NOMO-1 treated with DMSO at 0.1 percent for 48 hours (cell line): Measurements from ENCODE around the gene MYL6B.
"Not testable (repeated sequence)": the region's sequence is repeated elsewhere in the genome, so short reads cannot be mapped to it uniquely, and the experiment has no call there.

Experiments used
- DNase-seq: peaks from one replicate; lab custom pipeline; 2025; ENCODE audit not compliant: unreplicated experiment; lab: John Stamatoyannopoulos, UW

MYL6B gene

DNA sequence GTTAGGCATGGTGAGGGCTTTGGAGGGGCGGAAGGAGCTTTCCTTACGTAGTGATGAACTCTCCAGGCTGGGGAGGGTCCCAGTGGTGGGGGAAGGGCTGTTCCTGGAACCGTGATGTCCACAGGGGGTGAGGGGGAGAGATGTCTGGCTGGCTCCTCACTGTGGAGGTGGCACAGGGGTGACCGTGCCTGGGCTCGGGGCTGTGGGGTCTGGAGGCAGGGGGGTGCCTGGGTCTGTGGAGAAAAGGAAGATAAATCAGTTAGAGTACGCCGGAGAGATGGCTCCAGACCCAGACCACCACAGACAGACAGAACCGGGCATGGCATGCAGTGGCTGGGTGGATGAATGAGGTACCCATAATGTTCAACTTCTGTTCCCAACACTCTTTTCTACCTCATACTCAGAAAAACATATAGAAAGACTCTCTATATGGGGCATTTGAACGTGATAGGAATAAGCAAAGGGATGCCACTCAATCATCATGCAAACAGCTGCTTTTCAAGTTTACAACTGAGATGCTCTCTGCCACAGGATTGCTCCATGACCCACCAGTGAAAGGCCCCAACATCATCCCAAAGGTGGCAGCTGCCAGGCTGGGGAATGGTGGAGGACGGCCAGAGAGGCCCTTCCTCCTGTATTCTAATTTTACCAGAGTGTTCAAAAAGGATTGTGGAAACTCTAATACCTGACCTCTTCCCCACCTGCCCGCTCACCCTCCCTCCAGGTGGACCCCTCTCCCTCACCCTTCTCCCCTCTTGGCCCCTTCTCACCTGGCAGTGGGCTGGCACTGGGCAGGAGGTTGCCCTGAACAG, 11.4 kb downstream of the MYL6B start:
- DNase-seq, result no peak

DNA sequence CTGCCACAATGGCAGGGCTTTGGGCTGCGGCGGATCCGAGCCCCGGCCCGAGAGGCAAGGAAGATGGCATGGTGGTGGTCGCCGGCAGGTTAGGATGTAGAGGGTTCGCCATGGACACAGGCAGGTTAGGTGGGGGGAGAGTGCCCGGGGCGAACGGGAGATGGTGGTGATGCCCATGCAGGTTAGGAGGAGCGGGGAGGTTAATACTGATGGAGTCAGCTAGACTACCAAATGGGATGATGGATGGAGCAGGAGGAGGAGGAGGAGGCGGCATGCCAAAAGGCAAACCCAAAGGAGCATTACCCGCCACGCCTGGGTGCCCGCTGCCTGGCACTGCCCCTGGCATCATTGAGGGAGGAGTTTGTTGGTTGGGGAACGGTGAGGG, 11.9 kb downstream of the MYL6B start:
- no peak for DNase-seq

DNA sequence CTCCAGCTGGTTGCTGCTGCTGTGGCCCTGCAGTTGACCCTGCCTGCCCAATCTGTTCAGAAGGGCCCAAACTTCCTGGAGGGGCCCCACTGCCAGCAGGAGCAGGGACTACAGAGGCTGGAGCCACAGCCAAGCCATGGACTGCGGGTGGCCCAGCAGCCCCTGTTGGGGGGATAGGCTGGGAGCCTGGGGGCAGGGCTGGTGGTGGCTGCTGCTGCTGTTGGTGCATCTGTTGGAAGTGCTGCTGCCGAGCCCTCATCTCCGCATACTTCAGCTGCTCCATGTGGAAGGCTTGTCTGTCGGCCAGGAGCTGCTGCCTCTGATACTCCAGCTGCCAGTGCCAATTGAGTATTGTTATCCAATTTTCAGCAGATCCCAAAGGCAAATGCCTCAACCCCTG, 13.0 kb downstream of the MYL6B start:
- no peak for DNase-seq

DNA sequence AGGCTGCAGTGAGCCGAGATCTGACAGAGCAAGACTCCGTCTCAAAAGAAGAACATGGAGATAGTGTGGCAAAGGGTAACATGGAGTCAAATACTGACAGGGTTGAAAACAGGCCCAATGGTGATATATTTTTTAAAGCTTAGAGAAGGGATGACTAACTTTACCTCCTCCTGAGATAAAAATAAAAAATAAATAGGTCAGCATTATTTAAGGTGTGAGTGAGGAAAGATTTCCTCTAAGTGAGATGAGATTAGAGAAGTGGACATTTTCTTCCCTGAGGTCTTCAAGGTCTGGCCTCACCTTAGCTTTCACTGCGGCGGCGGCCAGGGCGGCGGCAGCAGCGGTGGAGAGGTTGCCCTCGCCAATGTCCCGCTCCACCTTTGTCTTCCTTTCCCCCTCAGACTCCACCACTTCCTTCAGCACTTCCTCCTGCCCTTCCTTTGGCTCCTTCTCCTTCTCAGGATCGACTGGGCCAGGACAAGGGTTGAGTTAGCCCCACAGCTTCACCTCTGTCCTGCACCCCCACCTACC, 16.9 kb downstream of the MYL6B start:
- no peak for DNase-seq

DNA sequence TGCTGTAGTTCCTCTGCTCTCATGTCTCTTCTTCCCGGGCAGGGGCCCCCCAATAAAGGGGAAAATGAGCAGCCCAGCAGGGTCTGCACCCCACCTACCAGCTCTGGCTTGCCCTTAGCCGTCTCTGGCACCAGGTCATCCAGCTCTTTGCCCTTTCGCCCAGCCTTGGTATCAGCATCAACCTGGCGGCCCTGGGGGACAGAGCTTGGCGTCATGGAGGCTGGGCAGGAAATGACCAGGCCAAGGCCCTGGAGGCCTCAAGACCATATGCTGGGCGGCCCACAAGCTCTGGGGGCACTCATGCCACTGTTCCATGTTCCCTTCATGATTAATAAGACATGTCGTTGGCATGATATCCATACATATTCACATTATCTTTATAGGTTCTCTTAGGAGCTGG, 20.5 kb downstream of the MYL6B start:
- DNase-seq, result no peak

DNA sequence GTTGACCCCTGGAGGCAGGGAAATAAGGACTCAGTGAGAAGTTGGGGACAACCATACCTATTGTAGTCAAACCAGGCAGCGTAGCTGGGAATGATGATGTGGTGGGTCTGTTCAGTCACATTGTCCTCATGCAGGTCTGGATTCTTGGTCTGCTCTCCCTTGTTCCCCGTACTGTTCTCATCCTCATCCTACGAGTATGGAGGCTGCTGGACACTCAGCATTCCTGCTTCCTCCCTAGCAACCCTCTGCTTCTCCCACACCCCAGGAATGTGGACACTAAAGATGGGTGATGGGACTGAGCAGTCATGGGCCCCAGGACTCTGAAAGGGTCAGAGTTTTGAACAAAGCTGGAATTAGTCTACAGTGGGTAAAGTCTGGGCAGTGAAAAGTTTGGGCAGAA, 26.0 kb downstream of the MYL6B start:
- no peak for DNase-seq

DNA sequence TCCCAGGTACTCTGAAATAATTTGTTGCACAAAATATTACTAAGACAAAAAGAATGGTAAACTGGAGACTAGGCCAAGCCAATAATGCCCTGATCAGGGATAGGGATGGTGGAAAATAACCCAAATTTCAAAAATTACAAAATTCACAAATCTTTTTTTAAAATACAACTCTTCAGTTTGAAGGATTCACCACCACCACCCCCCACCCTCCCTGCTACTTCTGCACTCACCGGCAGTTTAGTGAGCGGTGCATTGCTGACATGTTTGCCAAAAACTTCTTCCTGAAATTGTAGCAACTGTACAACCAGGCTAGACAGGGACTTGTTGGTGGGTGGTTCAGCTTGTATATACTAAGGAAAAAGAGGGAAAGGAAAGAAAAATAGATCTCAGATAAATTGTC, 34.6 kb downstream of the MYL6B start:
- DNase-seq, result no peak

DNA sequence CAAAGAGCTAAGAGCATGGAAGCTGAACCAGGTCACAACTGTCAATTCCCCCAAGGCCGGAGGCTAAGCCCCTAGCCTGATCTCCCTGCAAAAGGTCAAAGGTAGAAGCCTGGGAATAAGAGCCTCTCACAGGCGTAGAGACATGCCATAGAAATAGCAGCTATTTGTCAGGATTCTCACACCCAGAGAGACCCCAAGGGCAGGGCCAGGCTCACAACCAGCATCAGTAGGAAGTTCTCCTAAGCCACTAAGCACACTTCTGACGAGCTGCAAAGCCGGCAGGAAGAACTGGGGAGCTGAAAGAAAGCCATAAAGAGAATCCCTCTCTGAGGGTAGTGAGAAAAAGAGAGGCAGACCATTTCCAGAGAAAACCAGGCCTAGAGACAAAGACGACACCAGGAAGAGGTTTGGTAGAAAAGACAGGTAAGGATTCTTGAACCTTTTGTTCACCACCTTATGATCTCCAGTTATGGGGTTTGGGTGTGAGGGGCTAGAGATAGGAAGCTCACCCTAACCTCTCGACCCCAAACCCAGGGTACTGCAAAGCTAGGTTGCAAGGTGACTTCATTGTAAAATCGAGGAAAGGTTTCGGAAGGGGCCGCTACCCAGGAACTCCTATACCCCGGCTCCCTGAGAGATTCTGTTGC, 35.9 kb downstream of the MYL6B start:
- DNase-seq, result no peak

DNA sequence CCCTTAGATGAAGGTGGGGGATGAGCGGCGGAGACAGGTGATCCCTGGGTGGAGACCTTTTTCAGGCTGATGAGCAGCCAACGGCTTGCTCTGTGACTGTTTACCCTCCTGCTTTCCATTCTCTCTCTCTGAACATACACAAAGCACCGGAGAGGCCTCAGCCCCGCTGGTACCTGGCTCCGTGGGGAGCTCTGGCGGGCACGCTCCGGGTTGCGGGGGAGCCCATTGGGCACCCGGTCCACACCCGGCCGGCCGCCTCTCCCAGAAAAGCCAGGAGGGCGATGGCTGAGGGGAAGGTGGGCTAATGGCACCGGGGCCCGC, 36.4 kb downstream of the MYL6B start:
- DNase-seq, result no peak

DNA sequence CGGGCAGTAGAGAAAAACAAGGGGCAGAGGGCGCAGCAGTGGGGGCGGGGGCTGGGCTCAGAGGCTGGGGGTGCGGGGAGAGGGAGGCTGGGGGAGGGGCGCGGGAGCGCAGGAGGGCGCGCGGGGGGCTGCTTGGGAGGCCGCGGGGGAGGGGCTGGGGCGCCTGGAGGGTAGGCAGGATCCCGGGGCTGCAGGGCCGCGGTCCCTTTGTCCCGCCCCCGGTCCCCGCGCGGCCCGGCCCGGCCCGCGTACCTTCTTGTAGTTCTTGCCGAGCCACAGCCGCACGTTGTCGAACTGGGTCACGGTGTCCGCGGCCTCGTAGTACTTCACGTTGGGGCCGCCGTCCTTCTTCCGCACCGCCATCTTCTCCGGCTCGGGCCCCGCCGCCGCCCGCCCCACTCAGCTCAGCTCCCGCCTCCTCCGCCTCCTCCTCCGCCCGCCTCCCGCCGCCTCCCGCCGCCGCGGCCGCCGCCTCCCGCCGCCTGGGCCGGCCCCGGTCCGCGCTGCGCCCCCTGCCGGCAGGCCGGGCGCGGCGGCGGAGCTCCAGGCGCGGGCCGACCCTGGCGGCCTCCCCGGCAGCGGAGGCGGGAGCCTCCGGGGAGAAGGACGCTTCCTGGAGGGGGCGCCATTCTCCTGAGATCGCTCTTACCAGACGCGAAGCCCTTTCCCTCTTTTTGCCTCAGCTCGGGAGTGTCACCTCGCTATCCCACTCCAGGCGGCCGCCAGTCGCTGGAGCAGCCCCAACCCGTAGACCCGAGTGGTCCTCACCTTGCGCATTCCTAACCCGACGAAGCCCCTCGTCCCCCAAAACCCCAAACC, 36.9 kb downstream of the MYL6B start, which contains the start of gene SMARCC2:
TSS of gene SMARCC2 (minus strand) at position 385 of the 819 bp plus-strand sequence. CDS start at position 363, 22 bp downstream.
- DNase-seq, result peak; percentile 76

DNA sequence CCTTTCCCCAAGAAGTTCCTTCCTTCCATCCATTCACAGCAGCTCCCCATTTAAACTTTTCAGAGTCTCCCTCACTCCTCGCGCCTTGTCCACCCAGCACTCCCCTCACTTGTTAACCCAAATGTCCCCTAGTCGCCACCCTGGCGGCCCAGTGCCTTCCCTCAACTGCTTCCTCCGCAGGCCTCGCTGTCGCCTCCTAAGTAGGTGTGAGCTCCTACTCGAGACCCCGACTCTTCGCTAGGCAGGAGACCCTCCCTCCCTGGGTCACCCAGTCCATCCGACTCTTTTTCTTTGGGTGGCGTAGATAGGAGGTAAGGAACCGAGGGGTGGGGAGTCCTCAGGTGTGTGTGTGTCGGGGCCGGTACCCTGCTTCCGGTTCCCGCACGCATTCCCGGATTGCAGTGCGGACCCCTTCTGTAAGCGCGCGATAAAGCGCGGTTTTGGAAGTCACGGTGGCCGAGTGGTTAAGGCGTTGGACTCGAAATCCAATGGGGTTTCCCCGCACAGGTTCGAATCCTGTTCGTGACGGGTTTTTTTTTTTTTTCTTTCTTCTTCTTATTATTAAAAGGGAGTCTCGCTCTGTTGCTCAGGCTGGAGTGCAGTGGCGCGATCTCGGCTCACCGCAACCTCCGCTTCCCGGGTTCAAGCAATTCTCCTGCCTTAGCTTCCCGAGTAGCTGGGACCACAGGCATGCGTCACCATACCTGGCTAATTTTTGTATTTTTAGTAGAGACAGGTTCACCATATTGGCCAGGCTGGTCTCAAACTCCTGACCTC, 37.7 kb downstream of the MYL6B start:
- peak; percentile 70 for DNase-seq

DNA sequence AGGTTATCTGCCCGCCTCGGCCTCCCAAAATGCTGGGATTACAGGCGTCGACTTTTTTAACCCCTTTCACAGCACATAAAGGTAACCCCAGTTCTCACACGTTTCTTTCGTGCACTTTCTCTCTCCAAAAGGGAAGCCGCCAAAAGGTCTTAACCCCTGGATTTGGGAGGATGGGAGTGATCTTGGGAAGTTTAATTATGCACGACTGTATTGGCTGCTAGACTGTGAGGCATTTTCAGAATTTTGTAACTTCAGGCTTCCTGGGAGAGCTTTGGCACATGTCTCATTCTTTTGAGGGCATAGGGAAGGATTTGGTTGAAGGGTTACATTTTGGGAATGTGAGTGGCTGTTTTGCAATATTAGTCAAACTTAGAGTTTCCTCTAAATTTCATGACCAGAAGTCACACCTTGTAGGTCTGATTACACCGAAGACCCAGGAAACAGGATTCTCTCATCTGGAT, 38.3 kb downstream of the MYL6B start:
- no peak for DNase-seq

DNA sequence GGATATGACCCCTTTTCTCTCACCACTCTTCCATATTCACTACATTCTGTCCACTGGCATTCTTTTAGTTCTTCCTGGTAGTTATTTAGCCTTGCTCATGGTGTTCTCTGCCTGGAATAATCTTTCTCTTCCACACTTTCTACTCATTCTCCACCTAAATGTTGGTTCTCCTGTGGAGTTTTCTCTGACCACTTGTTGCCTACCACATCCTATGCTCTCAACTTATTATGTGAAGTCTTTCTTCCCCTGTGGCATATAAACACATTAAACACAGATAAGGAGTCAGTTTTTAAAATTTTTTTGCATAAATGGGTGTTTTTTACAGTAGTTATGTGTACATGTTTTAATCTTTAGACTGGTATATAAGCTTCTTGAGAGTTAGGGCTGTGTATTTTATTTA, 40.2 kb downstream of the MYL6B start:
- DNase-seq, result no peak

DNA sequence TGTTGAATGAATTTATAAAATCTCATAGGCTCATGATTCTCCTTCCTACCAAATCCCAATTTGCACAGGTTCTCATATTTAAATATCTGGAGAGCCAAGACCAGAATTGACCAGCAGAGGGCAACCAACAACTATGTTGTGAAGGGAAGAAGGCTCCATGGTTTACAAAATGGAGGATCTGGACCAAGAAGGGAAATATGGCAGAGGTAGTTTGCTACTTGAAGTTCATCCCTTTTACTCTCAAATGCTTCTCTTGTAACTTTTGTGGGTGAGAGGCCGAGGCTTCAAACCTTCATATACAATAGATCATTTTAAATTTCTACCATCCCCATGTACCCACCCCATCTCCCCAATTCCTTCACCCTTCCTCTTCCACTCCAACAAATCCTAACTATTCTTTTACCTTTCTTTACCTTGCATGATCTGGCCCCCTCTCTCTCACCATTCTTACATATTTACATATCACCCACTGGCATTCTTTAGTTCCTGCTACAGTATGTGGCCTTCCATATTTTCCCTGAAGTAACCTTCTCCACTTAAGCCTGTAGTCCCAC, 40.7 kb downstream of the MYL6B start:
- DNase-seq, result peak; percentile 84

DNA sequence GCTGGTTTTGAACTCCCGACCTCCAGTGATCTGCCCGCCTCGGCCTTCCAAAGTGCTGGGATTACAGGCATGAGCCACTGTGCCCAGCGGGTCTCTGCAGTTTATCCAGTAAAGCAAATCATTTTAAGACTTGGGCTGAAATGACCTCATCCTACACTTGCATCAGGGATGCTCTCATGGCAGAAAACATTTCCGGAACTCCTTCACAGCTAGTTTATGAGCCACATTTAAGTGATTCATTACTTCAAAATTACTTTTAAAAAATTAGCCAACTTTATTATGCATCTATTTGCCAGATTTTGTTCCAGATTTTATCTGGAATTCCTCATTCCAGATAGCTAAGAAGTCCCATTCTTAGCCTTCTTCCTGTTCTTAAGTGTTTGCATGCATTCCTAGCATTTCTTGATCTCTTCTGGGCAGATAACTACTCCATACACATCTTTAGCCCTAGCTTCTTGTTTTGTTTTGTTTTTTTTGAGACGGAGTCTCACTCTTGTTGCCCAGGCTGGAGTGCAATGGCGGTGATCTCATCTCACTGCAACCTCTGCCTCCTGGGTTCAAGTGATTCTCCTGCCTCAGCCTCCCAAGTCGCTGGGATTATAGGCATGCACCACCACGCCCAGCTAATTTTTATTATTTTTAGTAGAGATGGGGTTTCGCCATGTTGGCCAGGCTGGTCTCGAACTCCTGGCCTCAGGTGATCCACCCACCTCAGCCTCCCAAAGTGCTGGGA, 44.6 kb downstream of the MYL6B start:
- DNase-seq, result not testable (repeated sequence)

DNA sequence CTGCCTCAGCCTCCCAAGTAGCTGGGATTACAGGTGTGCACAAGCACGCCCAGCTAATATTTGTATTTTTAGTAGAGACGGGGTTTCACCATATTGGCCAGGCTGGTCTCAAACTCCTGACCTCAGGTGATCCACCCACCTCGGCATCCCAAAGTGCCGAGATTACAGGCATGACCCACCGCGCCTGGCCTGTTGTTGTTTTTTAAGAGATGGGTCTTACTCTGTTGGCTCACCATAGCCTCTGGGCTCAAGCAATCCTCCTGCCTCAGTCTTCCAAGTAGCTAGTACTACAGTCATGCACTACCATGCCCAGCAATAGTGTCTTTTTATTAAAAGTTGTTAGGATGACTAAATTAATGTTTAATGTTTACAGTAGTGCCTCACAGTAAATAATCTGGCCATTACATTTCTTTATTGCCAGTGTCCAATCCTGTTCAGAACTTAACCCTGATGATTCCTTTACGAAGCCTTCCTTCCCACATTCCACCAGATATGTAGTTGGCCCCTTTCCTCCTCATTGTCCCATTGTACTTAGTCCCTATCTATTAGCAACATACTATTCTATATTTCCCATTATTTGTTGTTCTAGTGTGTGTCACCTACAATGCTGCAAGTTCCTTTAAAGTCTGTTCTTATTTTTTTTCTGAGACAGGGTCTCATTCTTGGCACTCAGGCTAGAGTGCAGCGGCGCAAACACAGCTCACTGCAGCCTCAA, 45.7 kb downstream of the MYL6B start:
- DNase-seq, result no peak

DNA sequence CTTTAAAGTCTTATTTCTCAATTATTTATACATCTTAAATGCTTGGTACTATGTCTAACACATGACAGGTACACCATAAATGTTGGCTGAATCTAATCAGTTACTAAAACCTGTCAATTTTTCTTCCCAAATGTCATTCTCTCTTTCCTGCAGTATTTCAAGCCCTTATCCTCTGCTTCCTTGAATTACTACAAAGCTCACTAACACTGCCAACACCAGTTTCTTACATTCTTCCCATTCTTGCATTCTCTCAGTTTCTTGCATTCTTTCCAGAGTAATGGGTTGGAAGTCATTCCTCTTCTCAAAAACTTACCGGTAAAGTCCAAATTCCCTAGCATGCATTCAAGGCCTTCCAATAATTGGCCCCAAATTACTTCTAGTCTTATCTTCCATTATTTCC, 46.4 kb downstream of the MYL6B start:
- no peak for DNase-seq

DNA sequence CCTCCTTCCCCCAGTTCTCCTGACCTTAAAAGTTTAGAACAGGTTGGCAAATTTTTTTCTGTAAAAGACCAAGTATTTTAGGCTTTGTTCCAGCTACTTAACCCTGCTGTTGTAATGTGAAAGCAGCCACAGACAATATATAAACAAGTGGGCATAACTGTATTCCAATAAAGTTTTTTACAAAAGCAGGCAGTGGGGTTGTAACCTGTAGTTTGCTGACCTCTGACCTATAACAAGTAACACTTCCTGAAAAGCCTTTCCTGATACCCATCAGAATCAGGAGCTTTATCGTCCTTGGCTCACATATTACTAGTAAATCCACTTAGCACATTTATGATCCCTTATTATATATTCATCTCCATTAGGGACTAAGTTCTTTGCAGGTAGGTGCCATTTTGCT, 50.0 kb downstream of the MYL6B start:
- DNase-seq, result no peak

DNA sequence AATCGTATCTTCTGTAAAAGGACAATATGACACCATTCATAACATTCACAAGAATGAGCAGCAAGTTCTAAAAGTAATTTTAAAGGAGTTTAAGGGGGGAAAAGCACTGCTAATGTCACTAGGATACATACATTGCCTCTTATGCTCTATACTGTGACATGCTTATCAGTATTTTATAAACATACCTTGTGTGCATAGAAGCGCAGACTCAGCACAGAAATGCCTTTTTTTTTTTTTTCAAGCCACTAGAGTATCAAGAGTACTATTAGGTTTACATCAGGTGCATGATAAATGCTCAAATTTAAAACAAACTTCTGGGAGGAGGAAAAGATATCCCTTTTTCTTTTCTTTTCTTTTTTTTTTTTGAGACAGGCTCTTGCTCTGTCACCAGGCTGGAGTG, 50.5 kb downstream of the MYL6B start:
- DNase-seq, result no peak
